ENCODE measurements around the gene OPA3. TPM values are rescaled to one million over a fixed set of nuclear protein-coding genes. Genes with fewer than 3 reads are reported as not detected.
"Not testable (repeated sequence)": the region's sequence is repeated elsewhere in the genome, so short reads cannot be mapped to it uniquely, and the experiment has no call there.

OPA3 gene
- polyA plus RNA-seq, 3 donors, result 9.7 to 11.1 (median 10.4) TPM

DNA sequence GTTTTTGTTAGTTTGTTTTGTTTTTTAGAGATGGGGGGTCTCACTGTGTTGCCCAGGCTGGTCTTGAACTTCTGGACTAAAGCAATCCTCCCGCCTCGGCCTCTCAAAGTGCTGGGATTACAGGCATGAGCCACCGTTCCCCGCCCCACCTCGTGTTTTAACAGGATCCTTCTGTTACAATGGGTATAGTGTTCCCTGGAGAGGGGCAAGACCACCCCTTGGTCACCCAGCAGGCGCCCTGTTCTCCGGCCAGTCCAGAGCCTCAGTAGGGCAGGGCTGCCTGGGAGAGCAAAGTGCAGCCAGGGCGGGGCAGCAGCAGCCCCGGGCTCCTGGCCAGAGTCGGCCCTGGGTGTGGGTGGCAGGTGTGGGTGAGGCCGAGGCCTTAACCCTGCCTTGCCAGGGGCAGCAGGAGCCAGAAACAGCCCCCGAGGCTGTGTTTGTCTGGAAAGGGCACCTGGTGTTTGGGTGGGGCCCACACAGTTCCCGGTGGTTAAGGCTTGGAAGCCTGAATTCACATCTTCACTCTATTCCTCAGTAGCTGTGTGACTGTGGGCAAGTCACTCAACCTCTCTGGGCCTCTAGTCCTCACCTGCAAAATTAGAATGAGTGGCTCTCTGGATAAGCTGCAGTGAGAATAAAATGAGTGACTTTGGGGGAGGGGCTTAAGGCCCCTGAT is 70.1 kb downstream of the OPA3 start:
- DNase-seq (ENCODE audit: extremely low read depth in 1 of 11, low read depth in 9 of 11, low spot score in 4 of 11), result no peak

DNA sequence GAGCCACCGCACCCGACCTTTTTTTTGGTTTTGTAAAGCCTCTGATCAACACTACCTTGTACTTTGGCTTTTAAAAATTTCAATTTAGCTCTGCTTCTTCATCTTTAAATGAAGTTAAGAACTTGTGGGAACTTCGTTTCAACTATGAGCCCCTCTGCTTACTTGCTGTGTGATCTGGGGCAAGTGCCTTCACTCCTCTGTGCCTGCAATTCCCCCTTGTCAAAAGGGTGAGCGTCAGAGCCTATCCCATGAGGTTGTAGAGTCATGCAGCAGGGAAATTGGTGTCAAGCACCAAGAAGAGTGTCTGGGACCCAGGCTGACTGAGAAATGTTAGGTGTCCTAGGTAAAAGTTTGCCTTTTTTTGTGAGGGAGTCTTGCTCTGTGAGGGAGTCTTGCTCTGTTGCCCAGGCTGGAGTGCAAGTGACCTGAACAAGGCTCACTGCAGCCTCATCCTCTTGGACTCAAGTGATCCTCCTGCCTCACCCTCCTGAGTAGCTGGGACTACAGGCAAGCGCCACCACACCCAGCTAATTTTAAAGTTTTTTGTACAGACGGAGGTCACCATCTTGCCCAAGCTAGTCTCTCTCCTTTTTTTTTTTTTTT is 71.6 kb downstream of the OPA3 start:
- DNase-seq (ENCODE audit: extremely low read depth in 1 of 11, low read depth in 9 of 11, low spot score in 4 of 11), result no peak

DNA sequence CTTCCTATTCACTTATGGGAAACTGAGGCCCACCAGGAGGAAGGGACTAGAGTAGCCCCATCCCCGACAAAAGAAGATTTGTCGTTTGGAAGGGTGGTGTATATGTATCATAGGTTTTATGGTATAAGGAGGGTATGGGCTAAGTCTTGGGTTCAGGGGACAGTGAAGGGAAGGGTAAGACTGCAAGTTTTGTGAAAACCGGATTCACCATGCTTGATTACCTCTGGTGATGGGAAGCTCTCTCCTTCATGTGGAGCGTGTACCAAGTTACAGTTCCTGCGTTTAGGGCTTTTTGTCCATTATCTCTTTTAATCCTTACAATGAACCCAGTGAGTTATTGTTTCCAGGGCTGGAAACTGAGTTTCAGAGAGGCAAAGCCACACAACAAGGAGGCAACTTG is 73.5 kb downstream of the OPA3 start:
- DNase-seq (ENCODE audit: extremely low read depth in 1 of 11, low read depth in 9 of 11, low spot score in 4 of 11), result no peak

DNA sequence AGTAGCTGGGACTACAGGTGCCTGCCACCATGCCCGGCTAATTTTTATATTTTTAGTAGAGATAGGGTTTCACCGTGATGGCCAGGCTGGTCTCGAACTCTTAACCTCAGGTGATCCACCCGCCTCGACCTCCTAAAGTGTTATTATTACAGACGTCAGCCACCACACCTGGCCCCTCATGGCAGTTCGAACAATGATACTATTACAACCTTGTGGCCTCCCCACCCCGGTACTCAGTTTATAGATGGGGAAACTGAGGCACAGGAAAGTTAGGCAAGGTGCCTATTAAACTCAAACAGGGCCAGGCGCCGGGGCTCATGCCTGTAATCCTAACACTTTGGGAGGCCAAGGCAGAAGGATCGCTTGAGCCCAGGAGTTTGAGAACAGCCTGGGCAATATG is 74.2 kb downstream of the OPA3 start:
- DNase-seq (ENCODE audit: extremely low read depth in 1 of 11, low read depth in 9 of 11, low spot score in 4 of 11), result not testable (repeated sequence)

DNA sequence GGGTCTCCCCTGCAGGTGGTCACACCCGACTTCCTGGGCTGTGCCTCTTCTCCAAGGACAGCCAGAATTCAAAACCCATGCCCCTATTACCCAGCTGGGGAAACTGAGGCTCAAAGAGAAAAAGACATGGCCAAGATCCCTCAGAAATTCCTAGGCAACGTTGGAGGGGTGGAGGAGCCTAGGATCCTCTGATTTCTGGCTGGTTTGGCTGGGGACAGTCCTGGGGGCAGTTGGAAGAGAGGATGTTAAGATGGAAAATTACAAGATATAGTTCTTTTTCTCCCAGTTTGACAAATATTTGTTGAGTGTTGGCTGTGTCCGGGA is 74.9 kb downstream of the OPA3 start:
- no peak for DNase-seq (ENCODE audit: extremely low read depth in 1 of 11, low read depth in 9 of 11, low spot score in 4 of 11)

DNA sequence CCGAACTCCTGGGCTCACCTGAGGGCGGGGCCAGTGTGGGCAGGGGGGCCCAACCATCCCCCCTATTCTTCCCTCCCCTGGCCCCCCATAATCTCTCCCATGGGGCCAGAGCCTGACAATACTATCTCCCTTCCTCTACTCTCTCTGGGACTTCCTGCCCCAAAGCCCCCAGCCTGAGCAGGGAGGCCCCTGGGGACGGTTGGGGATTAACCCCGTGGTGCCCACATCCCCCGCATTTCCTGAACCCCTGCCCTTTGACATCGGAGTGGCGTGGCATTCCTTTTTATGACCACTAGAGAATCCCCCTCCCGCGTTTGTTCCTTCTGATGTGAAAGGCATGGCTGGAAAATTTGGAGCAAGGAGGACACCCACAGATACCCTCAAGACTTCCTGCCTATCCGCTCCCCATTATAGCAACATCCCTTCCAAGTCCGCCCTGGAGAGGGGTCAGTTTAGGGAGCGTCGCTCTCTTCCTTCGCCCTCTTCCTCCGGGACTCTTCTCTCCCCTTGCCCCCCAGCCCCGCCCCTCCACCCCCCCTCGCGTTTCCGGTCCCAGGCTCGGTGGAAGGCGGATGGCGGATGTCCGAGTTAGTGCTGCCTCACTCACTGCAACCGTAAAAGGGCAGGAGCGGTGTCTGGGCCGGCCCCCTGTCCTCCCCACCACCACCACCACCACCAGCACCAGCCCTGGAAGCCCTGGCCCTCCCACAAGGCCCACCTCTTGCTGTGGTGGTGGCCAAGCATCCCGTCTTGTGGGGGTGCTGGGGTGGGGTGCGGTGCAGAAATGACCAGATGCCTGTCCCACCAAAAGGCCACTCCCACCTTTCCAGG is 75.5 kb downstream of the OPA3 start:
- DNase-seq (ENCODE audit: extremely low read depth in 1 of 11, low read depth in 9 of 11, low spot score in 4 of 11), result no peak

DNA sequence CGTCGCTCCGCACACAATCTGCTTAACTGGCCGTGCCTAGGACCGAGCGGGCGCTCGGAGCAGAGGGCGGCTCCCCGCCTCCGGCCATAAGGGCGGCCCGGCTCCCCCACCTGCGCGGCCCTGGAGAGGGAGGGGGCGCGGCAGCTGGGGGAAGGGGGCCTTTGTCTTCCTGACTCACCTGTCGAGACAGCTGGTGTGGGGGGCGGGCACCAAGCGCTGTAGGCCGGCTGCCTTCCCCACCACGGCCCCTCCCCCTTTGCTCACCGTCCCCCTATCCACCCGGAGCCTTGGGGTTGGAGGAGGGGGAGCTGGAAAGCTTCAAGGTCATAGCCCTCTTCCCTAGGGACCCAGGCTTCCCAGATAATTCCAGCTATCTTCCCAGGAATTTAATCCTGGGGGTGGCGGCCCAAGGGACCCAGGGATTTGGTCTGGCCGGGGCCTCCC is 76.2 kb downstream of the OPA3 start:
- no peak for DNase-seq (ENCODE audit: extremely low read depth in 1 of 11, low read depth in 9 of 11, low spot score in 4 of 11)

DNA sequence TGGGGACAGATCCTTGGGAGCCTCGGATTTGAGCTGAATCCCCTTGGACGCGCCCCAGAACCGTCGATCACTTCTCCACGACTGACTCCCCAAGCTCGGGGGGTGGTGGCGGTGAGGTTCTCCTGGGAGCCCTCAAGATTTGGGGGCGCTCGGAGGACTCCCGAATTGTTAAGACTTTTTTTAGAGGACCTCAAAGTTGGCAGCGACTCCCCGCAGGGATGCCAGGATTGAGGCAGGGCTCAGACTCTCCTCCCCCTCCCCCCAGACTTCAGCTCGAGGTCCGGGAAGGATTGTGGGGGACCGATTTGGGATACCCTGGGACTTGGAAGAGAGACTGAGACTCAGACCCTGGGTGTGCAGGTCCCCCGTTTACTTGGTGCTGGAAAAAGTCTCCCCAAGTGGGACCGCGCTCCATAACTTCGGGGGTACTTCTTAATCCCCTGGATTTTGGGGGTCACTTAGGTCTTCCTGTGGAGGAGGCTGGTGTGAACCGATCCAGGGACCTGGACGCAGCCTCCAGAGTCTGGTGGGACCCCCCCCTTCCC is 76.7 kb downstream of the OPA3 start:
- no peak for DNase-seq (ENCODE audit: extremely low read depth in 1 of 11, low read depth in 9 of 11, low spot score in 4 of 11)

DNA sequence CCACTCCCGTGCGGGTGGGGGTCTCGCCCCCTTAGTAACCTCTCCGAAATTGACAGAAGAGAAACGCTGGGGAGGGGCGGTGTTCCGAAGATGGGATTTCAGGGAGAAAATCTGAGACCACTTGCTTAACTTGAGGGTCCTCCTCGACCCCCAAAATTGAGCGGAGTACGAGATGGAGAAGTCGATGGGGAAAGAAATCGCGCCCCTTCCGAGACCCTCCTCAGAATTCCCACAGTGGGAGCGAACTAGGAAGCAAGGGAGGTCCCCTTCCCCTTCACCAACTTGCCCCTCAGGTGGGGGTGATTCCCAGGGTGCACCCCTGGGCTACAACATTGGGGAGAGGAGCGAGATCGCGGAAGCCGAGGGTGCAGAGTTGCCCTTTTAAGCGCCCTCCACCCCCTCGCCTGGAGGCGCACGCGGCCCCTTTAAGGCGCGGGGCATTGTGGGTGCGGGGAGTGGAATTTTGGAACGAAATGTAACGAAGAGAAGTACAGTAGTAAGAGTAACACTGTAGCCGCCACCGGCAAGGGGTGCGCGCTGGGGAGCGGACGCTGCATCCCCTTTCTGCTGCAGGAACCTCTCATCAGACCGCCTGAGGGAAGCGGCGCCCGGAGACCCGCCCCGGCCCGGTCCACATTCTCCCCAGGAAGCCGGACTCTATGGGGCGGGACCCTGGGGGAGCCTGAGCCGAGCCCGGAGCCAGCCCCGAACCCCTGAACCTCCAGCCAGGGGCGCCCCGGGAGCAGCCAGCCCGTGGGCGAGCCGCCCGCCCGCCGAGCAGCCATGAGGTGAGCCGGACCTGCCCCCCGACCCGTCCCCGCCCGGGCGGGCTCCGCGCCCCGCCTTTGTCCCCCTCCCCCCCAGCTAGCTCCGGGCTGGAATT is 77.4 kb downstream of the OPA3 start, which contains the start of gene VASP:
VASP (plus strand) TSS at position 491 of the 883 bp plus-strand sequence; CDS start at position 784, 293 bp downstream.
- DNase-seq (ENCODE audit: extremely low read depth in 1 of 11, low read depth in 9 of 11, low spot score in 4 of 11), result peak in 5 of 11 donors; percentile 69 to 84 (median 72)

DNA sequence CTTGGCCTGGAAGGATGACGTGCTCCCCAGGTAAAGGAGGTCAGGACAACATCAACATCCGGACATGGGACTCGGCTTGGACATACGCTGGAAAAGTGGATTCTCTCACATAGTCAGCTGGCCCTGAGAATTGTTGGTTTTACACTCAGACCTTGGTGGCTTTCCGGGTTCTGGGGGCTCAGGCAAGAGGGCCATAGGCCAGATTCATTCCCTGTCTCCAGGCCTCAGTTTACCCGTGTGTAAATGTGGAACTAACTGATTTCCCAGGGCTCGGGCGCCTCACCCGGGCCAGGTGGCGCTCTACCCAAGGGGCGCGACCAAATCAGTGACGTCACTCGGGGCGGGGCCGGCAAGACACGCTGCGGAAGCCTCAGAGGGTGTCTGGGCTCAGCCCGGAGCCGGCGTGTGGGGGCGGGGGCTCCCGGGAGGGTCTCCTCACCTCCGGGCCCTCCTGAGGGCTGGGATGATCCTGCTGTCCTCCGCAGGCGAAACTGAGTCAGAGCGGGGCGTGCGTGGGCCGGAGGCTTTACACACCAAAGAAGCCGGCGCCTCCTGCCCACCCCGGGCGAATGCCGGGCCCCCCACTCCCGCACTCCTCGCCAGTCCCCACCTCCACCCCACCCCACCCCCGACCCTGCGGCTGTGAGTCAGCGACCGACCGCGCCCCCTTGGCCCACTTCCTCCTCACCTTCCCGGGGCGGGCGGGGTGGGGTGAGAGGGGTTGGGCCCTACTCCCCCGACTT is 78.2 kb downstream of the OPA3 start:
- peak in 8 of 11 donors; percentile 64 to 87 (median 84) for DNase-seq (ENCODE audit: extremely low read depth in 1 of 11, low read depth in 9 of 11, low spot score in 4 of 11)

DNA sequence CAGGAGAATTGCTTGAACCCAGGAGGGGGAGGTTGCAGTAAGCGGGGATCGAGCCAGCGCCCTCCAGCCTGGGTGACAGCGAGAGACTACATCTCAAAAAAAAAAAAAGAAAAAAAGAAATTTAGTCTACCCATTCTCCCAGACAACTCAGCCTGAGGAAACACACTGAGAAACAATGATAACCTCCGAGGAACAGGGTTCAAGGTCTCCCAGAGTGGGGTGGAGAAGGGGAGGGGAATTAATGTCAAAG is 78.7 kb downstream of the OPA3 start:
- no peak for DNase-seq (ENCODE audit: extremely low read depth in 1 of 11, low read depth in 9 of 11, low spot score in 4 of 11)

DNA sequence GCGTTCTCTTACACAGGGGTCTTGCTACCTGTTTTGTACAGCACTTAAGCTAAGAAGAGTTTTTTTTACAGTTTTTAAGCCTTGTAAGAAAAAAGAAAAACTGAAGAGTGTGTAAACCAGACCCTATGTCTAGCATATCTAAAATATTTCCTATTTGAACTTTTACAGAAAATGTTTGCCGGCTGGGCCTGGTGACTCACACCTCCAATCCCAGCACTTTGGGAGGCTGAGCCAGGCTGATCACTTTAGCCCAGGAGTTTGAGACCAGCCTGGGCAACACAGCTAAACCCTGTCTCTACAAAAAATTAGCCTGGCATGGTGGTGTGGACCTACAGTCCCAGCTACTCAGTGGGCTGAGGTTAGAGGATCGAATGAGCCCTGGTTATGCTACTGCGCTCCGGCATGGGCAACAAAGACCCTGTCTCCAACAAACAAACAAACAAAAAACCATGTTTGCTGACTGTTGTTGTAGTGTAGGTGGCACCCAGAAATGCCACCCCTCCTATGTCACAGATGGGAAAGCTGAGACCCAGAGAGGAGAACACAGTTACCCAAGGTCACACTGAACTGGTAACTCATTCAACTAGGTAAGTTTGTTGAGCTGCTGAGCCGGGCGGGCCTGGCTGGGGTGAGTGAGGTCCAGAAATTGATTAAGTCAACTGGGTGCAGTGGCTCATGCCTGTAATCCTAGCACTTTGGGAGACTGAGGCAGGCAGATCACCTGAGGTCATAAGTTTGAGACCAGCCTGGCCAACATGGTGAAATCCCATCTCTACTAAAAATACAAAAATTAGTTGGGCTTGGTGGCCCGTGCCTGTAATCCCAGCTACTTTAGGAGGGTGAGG is 79.2 kb downstream of the OPA3 start:
- DNase-seq (ENCODE audit: extremely low read depth in 1 of 11, low read depth in 9 of 11, low spot score in 4 of 11), result no peak

DNA sequence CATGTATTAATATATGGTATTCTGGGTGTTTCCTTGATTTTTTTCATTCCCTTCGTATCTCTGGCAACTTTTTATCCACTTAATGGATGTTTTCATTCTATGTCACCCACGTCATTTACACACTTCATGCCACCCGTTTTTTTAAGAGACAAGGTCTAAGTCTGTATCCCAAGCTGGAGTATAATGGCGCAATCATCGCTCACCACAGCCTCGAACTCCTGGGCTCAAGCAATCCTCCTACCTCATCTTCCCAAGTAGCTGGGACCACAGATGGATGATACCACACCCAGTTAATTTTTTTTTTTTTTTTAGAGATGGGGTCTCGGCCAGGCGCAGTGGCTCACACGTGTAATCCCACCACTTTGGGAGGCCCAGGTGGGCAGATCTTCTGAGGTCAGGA is 80.7 kb downstream of the OPA3 start:
- DNase-seq (ENCODE audit: extremely low read depth in 1 of 11, low read depth in 9 of 11, low spot score in 4 of 11), result no peak

DNA sequence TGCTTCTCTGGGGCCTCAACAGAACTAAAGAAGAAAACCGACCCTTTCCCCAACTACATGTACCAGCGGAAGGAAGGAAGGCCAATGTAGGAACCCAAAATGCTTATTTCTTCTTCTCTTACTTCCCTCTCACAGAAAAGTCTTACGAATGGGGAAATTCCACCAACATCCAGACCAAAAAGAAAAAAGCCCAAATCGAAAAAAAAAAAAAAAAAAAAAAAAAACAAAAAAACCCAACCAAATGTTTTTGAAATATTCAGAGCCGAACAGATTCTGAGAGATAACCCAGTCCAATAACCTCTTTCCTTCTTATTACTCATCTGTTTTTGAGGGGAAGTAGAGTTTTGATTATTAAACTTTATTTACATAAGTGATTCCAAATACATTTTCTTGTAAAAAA is 82.5 kb downstream of the OPA3 start:
- no peak for DNase-seq (ENCODE audit: extremely low read depth in 1 of 11, low read depth in 9 of 11, low spot score in 4 of 11)

DNA sequence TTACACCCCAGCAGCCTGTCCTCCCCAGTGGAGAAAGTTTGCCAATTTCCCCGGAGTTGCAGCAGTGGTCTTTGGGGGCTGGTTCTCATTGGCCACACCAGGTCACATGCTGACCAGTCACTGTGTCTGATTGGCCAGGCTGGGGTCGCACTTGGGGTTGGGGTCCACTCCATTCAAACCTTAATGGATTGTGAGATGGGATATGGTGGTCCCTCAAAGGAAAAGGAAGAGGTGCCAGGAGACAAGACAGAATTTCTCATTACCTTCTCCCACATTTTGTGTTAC is 82.9 kb downstream of the OPA3 start:
- no peak for DNase-seq (ENCODE audit: extremely low read depth in 1 of 11, low read depth in 9 of 11, low spot score in 4 of 11)

DNA sequence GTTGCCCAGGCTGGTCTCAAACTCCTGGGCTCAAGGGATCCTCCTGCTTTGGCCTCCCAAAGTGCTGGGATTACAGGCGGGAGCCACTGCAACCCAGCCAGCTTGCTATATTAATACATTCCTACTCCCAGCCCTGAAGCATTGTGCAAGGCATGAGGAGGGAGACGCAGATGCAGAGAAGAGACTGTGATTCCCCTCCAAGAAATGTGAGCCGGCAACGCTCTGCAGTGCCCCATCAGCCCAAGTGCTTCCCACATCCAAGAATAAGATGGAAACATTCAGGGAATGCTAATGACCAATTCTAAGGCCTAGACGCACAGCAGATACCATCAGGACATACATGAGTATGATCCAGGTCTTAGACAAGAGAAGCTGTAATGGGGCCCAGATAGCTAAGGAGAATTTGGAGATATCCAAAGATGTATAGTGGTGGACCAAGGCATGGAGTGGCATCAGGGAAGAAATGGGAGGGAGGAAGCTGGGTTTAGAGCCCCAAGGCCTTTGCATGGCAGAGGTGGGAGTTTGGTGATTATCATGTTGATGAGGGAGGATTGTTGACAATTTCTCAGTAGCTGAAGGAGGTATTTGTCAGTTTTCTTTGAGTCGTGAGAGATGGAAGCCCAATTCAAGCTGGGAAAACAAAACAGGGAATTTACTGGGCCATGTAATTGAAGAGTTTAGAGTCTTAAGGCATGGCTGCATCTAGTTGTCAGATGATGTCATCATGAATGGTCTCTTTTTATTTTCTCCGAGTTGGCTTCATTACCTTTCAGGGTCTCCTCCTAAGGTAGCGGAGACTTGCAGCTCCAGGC is 83.5 kb downstream of the OPA3 start:
- DNase-seq (ENCODE audit: extremely low read depth in 1 of 11, low read depth in 9 of 11, low spot score in 4 of 11), result no peak
